COLO829 (cell line): ENCODE results near the gene RIC8A.
"Not testable (repeated sequence)": the region's sequence is repeated elsewhere in the genome, so short reads cannot be mapped to it uniquely, and the experiment has no call there.

Experiments
- DNase-seq: peaks from one replicate; pipeline ENCODE4 v3.0.0; 2012; ENCODE audit warnings: low spot score

The RIC8A gene

DNA sequence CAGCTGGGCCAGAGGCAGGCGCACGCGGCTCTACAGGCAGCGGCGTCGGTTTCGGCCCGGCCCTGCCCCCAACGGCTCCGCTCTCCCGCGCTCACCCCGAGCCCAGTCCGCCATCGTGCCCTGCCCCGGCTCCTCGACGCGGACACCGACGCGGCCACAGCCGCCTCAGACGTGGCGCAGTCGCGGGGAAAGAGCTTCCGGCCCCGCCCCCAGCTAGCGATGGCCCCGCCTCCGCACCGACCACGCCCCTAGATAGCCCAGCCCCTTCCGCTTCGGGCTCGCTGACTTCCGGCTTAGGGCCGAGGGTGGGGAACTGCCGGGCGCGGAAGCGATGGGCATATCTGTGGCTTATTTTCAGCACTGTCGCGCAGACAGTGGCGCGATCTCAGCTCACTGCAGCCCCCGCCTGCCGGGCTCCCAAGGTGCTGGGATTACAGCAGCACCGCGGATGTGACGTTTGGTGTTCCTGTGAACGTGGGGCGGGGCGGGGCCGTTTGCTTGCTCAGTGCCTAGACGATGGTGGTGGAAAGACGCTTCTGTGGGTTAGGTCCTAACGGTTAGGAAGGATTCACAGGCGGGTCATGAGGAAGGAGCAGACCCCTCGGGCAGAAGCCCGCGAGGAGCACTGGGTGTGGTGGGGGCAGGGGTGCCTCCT, at the start of gene RIC8A, which contains the start of gene BET1L:
Gene RIC8A (plus strand): TSS at position 501 of the 655 bp plus-strand sequence. CDS start 1,147 bp downstream, outside the sequence.
Gene BET1L (minus strand): TSS at position 192 of the 655 bp plus-strand sequence. CDS start 78 bp downstream, at position 114.
- peak; percentile 98 for DNase-seq

DNA sequence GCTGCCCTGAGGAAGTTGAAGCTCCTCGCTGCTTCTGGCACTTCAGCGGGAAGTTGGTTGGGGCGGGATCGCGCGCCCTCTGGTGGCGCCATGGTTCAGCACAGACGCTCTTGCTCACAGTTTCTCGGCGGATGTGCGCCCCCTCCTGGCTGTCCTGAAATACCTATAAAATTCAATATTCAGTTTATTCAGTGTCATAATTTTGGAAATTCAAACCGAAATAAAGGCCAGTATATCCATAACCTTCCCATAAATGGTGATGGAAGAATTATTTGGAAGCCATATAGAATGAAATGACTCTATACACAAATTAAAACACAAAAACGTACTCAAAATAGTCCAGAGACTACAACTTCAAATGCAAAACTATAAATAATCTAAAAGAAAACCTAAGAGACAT, 27.3 kb upstream of the RIC8A start:
- not testable (repeated sequence) for DNase-seq

DNA sequence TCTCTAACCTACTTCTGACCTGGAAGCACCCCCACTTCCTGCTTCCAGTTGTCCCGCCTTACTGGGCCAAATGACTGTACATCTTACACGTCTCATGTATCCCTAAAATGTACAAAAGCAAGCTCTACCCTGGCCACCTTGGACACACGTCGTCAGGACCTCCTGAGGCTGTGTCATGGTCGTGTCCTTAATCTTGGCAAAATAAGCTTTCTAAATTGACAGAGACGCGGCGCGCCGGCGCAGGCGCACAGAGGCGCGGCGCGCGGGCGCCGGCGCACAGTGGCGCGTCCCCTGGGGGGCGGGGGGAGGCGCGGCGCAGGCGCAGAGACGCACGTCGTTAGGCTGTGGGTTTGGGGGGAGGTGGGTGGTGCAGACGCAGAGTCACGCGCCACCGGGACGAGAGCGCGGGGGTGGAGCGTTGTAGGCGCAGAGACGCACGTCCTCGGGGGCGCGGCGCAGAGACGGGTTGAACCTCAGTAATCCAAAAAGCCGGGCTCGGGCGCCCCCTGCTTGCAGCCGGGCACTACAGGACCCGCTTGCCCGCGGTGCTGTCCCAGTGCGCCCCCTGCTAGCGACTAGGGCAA, 18.2 kb upstream of the RIC8A start:
- DNase-seq: not testable (repeated sequence)

DNA sequence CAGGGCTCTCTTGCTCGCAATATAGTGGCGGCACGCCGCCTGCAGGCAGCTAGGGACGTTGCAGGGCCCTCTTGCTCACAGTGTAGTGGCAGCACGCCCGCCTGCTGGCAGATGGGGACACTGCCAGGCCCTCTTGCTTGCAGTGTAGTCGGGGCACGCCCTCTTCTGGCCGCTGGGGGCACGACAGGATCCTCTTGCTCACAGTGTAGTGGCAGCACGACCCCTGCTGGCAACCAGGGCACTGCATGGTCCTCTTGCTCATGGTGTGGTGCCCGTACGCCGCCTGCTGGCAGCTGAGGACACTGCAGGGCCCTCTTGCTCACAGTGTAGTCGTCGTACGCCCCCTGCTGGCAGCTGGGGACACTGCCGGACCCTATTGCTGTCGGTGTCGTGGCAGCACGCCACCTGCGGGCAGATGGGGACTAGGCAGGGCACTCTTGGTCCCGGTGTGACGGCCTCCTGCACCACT, 17.6 kb upstream of the RIC8A start:
- DNase-seq: not testable (repeated sequence)

DNA sequence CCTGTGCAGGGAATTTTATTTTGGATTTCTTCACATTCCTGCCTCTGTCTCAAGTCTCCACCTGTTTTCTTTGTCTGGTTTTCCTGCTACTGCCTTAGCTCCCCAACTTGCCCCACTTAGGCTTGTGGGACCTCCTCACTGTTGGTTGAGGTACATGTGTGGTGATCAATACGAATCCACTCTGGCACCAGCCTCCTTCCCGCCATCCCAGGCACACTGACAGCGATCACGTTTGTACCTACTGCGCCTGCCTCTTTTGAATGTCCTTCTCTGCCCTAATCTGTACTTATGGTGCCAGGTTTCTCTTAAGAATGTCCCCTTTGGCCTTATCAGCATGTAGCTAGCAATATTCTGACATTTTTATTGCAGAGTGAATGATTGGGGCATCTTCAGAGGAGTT, 17.0 kb upstream of the RIC8A start:
- not testable (repeated sequence) for DNase-seq

DNA sequence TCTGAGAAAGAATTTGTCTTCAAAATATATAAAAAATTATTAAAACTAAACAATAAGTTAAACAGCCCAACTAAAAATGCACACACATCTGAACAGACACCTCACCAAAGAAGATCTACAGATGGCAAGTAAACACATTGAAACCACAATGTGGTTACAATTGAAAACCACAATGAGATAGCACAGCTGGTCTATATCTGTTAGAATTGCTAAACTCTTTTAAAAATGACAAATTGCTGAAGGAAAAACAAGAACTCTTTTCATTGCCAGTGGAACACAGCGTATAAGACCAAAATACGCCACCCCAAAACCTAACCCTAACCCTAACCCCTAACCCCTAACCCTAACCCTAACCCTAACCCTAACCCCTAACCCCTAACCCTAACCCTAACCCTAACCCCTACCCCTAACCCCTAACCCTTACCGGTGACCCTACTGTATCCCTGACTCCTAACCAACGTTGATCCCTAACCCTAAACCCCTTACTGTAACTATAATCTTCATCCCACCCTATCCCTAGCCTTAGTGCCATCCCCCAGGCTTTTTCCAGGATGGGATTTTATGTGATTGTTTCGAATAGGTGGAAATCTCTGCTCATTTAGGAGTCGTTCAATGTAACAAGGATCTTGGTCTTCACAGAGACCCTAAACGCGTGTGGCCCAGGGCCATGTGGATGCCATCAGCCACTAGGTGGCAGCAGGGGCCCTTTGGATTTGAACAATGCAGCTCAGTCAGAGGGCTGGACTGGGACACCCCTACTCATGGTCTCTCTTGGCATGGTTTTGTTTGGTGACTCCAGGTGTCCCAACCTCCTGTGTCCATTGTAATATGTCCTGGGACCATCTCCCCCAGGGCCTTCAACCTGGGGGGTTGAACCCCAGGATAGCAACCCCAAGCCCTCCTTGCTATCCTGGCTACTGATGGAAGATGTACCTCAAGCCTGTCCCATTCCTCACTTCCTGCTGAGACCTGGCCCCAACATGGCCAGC, 15.7 kb upstream of the RIC8A start:
- not testable (repeated sequence) for DNase-seq

DNA sequence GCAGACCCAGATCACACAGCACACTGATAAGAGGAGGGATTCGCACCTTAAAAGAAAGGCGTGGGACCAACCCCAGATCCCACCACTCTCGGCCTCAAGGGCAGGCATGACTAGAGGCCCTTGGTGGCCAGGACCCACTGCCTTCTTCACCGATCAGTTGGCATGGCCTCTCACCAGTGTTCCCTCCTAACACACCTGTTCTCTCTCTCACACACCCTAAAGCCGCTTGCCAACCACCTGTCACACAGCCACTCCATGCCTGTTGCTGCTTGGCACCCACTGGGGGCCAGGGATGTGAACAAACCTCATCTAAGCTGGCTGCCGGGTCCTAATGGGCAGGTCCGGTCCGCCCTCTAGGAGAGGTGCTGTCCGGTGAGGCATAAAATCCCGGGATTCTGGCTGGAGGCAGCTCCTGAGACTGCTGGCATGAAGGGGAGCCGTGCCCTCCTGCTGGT, 14.8 kb upstream of the RIC8A start, which contains the start of gene SCGB1C1:
Gene SCGB1C1 (plus strand): TSS at position 405 of the 455 bp plus-strand sequence. CDS start 22 bp downstream, at position 427.
- not testable (repeated sequence) for DNase-seq

DNA sequence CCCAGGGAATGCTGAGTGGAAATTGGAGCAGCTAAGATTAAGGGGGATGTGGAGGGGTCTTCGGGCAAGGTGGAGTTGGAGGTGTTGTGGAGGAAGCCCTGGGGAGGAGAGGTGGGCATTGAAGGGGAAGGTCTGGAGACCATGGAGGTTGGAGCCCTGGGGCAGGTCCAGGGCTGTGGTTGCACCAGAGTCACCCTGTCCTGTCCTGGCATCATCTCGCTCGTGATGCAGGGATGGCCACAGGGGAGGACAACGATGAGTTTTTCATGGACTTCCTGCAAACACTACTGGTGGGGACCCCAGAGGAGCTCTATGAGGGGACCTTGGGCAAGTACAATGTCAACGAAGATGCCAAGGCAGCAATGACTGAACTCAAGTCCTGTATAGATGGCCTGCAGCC, 14.0 kb upstream of the RIC8A start:
- DNase-seq: not testable (repeated sequence)

DNA sequence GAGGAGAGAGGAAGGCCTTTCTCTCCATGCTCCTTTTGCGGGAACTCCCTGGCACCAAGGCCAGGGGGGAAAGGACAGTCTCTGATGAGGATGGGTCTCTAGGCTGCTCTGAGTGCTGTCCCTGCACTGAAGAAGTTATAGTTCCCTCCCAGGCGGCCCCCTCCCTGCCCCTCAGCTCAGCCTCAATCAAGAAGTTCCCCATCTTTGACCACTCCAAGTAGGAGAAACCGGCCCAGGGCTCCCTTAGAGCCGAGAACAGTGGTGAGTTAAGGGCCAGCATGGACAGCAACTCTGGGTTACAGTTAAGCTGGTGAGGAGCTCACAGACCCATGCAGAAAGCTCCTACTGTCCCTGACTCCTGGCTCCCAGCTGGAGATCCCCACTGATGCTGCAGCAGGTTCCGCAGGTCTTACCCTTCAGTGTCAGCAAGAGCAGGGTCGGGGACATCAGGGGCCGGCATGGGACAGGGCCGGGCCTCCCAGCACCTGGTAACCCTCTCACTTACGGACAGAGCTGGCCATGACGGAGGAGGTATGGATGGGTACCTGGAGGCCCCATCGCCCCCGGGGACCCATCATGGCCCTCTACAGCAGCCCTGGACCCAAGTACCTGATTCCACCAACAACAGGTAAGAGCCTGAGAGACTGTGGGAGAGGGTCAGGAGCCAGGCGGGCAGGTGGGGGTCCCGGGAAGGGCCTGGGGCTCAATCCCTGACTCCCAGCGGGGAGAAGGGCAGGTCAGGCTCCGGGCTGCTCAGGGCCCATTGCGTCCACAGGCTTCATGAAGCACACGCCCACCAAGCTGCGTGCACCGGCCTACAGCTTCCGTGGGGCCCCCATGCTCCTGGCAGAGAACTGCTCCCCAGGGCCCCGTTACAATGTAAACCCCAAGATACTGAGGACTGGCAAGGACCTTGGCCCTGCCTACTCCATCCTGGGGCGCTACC, 10.4 kb upstream of the RIC8A start:
- DNase-seq: no peak

DNA sequence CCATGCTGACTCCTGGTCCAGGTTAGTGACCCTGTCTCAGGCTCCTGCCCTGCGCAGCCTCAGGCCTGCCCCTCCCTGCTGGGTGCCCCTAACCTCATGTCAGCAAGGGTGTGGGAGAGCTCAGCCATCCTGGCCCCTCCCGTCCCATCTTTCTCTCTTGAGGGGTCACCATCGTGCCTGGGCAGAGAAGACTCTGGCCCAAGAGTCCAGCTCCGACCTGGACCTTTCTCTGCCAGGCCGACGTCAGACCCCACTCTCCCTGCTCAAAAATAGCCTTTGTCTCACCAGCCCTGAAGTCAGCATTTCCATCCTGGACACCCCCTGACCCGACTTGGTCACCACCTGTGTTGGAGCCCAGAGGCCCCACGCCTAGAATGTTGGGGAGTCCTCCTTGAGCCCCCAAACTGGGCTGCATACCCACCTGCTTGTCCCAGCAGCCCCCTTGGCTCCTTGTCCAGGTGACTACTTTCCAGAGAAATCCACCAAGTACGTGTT, 9.7 kb upstream of the RIC8A start:
- no peak for DNase-seq

DNA sequence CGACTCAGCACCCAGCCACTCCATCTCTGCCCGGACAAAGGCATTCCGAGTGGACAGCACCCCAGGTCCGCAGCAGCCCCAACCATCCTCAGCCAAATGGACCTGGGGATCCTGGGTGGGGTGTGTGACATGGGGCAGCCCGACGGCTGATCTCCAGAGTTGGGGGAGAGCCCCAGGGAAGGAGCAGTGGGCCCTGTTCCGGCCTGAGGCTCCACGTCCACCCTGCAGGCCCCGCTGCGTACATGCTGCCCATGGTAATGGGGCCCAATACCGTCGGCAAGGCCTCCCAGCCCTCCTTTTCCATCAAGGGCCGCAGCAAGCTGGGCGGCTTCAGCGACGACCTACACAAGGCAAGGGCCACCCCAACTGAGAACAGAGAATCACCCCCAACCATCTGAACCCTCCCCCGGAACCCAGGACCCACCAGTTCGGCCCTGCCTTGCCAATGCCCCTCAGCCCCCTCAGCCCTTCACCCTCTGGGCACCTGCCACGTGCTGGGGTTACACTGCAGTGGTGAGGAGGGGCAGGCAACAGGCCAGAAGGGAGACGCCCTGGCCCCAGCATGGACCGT, 9.2 kb upstream of the RIC8A start:
- DNase-seq: no peak

DNA sequence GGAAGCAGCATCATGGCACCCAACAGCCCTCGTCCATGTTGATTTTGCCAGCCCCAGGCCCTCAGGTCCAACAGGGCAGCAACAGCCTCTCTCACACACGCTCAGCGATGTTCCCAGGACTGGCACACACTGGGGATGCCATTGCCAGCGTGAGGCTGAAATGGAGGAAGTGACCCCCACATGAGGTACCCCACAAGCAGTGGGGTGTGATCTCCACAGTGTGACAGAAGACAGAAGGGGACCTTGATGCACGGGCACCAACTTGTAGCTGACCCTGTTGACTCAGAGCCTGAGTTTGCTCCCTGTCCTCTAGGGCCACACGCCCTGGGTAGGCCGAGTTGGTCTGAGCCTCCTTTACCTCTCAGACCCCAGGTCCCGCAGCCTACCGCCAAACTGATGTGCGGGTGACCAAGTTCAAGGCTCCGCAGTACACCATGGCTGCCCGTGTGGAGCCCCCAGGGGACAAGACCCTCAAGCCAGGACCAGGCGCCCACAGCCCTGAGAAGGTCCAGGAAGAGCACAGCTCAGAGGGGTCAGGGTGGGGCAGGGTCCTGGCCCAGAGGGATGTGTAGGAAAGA, 8.4 kb upstream of the RIC8A start:
- no peak for DNase-seq

DNA sequence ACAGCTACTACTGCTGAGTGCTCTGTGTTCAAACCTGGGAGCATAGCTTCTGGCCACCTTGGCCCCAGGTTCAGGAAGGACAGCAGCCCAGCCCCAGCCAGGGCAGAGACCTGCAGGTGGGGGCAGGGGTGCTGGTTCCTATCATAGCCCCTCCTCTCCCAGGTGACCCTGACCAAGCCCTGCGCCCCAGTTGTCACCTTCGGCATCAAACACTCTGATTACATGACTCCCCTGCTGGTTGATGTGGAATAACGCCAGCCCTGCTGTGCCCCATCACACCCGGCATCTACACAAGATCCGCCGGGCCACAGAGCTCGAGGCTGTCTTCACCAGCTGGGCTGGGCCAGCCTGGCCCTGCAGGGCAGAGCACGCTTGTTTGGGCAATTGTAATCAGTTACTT, 7.7 kb upstream of the RIC8A start:
- DNase-seq: no peak

DNA sequence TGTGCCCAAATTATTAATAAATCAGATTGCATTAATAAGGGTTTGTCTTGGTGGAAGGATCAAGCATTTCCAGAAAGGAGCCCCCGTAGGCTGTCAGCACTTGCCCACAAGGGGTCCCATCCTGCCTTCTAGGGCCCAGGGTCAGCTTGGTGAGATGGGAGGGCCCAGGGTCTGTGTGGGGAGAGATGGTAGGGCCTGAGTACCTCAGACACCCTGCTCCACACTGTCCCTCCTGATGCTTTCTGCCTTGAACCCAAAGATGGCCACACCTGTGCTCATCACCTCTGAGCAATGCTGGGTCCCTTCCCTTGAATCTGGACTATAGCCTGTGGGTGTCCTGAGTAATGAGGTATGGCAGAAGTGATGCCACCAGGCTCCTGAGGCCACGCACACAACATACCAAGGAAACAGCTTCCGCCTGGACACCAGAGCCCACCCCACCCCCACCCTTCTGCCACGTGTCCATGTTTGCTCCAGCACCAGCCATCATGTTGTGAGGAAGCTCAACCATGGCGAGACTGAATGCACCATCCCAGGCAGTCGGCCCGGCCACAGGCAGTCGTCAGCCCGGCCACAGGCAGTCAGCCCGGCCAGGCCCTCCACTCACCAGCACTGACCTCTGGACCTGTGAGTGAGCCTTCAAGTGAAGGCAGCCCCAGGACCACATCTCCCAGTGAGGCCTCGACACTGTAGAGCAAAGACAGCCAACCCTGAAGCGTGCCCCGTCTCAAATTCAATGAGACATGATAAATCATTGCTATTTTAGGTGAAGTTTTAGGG, 7.1 kb upstream of the RIC8A start:
- DNase-seq: no peak

DNA sequence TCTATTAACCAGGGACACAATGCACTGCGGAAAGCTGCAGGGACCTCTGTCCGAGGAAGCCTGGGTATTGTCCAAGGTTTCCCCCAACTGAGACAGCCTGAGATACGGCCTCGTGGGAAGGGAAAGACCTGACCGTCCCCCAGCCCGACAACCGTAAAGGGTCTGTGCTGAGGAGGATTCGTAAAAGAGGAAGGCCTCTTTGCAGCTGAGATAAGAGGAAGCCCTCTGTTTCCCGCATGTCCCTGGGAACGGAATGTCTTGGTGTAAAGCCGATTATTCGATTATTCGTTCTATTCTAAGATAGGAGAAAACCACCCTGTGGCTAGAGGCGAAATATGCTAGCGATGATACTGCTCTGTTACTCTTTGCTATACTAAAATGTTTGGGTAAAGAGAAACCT, 5.5 kb upstream of the RIC8A start:
- no peak for DNase-seq

DNA sequence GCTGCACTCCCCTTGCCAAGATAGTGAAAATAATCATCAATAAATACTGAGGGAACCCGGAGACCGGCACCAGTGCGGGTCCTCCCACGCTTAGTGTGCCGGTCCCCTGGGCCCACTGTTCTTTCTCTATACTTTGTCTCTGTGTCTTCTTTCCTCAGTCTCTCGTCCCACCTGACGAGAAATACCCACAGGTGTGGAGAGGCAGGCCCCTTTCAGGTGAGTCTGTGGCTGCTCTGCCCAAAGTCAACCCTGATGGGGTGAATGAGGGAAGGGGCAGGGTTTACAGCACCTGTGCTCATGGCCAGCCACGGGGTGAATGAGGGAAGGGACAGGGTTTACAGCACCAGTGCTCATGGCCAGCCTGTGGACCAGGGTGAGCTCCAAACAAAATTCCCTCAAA, 5.0 kb upstream of the RIC8A start:
- DNase-seq: no peak

DNA sequence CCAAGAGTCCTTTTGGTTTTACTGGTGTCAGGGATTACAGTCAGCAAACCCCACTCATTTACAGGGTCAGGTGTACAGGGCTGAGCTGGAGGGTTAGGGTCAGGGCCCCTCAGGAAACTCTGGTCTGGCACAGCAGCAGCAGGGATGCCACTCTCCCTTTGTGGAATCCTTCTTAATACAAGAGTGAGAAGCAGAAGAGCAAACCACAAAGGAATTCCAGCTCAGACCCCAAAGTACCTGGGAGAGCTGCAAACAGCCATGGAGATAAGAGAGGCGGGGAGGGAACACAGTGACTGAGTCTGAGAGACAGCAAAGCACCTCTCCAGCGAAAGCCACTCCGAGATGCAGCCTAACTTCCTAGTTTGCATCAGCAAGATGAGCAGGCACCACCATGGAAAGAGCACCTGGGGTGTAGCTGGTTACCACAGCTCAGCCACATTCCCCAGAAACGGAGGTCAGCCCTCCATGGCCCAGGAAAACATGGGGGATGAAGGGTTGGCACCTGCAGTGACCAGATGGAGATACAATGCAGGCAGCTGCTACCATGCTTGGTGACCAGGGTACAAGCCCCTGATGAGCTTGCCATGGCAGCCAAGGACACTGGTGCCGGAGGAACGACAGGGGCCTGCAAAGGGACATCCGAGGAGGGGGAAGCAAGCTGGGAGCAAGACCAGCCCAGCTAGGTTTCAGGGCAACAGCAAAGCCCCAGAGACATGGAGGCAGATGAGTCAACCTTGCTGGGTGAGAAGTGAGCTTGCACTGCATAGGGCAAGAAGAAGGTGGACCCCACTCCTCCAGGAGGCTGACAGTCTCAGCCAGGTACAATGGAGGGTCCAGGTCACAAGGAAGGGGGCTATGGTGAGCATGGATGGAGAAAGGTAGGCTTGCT, 4.2 kb upstream of the RIC8A start:
- no peak for DNase-seq

DNA sequence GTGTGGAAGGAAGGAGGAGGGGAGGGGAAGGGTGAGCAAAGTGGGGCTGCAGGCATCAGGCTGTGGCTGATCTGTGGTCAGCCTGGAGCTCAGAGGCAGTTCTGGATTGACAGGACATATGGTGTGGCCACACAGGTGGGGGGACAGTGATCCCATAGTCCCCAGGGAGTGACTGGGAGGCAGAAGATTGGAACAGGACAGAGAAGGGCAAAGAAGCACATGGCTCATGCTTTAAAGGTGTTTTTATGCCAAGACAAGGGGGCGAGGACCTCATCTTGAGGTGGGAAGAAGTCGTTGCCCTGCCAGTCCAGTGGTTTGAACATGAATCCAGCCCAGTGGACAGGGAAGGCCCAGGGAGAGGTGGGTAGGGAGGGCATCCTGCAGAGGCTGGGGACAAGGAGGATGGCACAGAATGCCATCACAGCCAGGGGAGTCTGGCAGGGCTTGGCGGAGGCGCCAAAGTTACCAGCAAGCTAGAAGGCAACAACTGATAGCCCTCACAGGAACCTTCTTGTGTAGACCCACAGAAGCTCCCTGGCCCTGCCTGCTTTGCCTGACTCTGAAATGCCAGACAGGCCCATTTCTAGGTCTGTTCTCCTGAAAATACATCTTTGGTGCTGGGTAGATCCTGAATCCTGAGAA, 3.4 kb upstream of the RIC8A start:
- no peak for DNase-seq
